Kidney capillary endothelial cell (primary cell): ENCODE data around the gene ARL8A.
A peak's percentile ranks its signal among the peaks of the same experiment; 100 is the strongest.
"Not testable (repeated sequence)": the region's sequence is repeated elsewhere in the genome, so short reads cannot be mapped to it uniquely, and the experiment has no call there.

Experiments used
- DNase-seq: peaks from one replicate; pipeline ENCODE4 v3.0.0-alpha.2; 2018; ENCODE audit warnings: low spot score

ARL8A gene

GRCh38 chr1:202158810-202159533 is 14.4 kb upstream of the ARL8A start:
- DNase-seq = no peak

GRCh38 chr1:202157945-202158344 is 13.4 kb upstream of the ARL8A start:
- DNase-seq = no peak

- DNase-seq = no peak
These were observed 12.1 kb upstream of the ARL8A start for GRCh38 chr1:202156590-202156989.

GRCh38 chr1:202155478-202156021 is 11.0 kb upstream of the ARL8A start:
- DNase-seq = peak; percentile 86

- peak; percentile 44 for DNase-seq
These were observed 10.4 kb upstream of the ARL8A start for GRCh38 chr1:202154766-202155477.

GRCh38 chr1:202154148-202154765 is 9.7 kb upstream of the ARL8A start:
- DNase-seq = no peak

- DNase-seq = no peak
These were observed 8.7 kb upstream of the ARL8A start for GRCh38 chr1:202153284-202153683.

- DNase-seq = no peak
These were observed 7.9 kb upstream of the ARL8A start for GRCh38 chr1:202152399-202152798.

- DNase-seq = no peak
These were observed 6.5 kb upstream of the ARL8A start for GRCh38 chr1:202151045-202151444.

- DNase-seq = no peak
These were observed 6.1 kb upstream of the ARL8A start for GRCh38 chr1:202150602-202151001.

- no peak for DNase-seq
These were observed 5.7 kb upstream of the ARL8A start for GRCh38 chr1:202150187-202150586.

GRCh38 chr1:202149566-202149965 is 5.0 kb upstream of the ARL8A start:
- DNase-seq = no peak

- no peak for DNase-seq
These were observed 3.9 kb upstream of the ARL8A start for GRCh38 chr1:202148391-202148790.

GRCh38 chr1:202146993-202147392 is 2.5 kb upstream of the ARL8A start:
- DNase-seq = no peak

GRCh38 chr1:202146279-202146678 is 1.7 kb upstream of the ARL8A start:
- DNase-seq = no peak

GRCh38 chr1:202145744-202146140 is 1.2 kb upstream of the ARL8A start:
- DNase-seq = not testable (repeated sequence)

GRCh38 chr1:202145068-202145743 is 669 bp upstream of the ARL8A start:
- DNase-seq = no peak

GRCh38 chr1:202143768-202144401 is 652 bp downstream of the ARL8A start:
- DNase-seq = no peak

GRCh38 chr1:202143011-202143767 is 1.3 kb downstream of the ARL8A start:
- no peak for DNase-seq

GRCh38 chr1:202141468-202141867 is 3.1 kb downstream of the ARL8A start:
- not testable (repeated sequence) for DNase-seq

- no peak for DNase-seq
These were observed 3.7 kb downstream of the ARL8A start for GRCh38 chr1:202140833-202141232.
